HG03571 (cell line): ENCODE results near the gene SLCO4A1.
A peak's percentile ranks its signal among the peaks of the same experiment; 100 is the strongest.

ENCODE experiments used
- ATAC-seq: cut with Tn5 transposase; IDR thresholded peaks from one replicate; pipeline ENCODE4 v1.9.1; 2021; ENCODE audit not compliant: unreplicated experiment

Gene SLCO4A1

GRCh38 chr20:62650551-62651284 is 8.4 kb downstream of the SLCO4A1 start:
- no peak for ATAC-seq

DNA sequence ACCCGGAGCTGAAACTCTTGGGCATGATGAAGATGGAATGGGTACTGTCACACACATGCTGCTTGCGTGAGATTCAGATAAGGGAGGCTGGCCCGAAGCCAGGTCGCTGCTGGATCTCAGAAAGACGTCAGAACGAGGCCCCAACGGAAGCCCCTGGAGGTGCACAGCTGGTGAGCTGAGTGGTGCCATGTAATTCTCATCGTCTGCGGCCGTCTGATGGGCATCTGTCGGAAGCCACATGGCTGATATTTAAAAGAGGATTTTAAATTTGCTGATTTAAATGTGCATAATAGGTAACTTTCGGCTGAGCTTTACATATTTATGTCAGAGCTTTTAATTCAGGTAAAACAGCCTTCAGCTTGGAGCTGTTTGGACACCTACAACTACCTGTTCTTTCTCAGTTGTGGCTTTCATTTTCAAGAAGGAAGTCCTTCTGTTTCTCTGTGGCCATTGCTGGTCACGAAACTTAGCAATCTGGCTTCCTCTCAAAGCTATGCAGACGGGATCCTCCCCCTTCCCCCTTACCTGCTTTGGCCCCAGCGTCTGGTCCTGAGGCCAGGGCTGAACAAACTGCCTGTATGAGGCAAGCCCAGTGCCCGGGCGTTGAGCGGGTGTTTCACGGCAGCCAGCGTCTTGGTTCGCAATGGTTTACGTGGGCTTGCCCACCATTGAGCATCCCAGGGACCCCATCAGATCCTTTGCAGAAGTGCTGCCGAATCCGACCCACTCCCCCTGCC is 9.2 kb downstream of the SLCO4A1 start:
- ATAC-seq = peak; percentile 57

DNA sequence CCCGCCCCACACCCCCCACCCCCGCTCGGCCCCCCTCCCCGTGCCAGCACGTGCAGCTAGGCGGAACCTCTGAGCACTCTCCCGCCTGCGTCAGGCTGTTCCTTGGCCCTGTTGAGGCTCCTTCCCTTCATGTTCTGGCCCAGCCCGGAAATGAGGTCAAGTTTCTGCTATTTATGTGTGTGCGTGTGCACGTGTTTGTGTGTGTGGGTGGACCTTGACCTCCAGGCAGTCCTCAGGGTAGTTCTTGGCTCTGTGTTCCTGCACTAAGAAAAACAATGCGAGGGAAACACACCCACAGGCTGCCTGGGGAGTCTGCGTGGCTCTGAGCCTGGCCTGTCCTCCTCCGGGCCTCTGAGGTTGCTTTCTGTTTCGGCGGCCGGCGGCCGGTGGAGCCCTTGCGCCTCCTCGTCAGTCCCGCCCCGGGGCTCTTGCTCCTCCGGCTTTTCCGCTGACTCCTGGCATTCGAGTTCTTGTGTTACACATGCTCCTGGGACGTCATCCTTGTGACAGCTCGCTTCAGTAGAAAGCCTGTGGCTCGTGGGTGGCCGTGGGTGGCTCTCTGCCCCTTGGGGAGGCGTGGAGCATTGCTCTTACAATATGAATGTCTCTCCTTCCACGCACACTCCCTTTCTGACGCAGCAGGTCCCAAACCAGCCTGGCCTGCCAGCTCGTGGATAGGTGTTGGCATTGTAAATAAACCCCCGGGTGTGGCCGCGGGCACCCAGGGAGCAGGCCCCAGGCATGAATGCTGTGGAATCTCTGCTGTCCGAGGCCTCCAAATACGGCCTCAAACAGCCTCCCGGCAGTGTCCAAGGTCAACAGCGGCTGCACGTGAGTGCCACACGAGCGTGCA is 10.0 kb downstream of the SLCO4A1 start:
- peak; percentile 50 for ATAC-seq

DNA sequence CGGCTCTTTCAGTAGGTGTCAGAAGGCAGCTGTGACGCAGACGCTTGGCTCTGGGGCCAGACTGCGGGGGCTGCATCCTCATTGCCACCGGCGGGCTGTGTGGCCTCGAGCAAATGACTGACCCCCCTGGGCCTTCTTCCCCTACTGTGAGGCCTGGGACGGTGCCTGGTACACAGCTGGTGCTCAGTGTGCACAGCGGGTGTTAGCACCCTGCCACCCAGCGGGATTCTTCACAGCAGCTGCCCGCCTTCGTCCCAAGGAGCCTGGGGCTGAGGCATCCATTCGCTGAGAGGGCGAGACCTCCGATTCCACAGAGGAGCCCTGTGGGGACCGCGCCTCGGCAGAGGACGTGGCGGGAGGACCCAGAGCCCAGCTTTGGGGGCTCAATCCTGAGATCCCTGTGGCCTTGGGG is 10.6 kb downstream of the SLCO4A1 start:
- ATAC-seq = no peak

DNA sequence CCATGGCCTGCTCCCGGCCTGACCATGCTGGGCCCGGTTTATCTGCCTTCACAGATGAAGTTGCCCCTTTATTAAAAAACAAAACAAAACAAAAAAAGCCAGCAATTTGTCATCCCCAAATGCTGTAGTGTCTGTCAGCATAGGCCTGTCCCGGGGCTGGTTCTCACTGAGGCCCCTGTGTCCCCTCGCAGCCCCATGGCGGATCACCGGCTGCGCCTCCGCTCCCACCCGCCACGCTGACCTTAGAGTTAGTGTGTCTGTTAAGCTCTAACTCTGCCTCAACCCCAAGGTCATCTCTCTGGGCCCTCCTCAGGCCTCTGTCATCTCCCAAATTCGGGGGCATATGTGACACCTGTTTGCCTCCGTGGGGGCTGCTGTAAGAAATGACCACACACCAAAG is 11.1 kb downstream of the SLCO4A1 start:
- ATAC-seq = no peak

- no peak for ATAC-seq
Observed at GRCh38 chr20:62653951-62654685, 11.8 kb downstream of the SLCO4A1 start.

- no peak for ATAC-seq
Observed at GRCh38 chr20:62655282-62656196, 13.2 kb downstream of the SLCO4A1 start.

DNA sequence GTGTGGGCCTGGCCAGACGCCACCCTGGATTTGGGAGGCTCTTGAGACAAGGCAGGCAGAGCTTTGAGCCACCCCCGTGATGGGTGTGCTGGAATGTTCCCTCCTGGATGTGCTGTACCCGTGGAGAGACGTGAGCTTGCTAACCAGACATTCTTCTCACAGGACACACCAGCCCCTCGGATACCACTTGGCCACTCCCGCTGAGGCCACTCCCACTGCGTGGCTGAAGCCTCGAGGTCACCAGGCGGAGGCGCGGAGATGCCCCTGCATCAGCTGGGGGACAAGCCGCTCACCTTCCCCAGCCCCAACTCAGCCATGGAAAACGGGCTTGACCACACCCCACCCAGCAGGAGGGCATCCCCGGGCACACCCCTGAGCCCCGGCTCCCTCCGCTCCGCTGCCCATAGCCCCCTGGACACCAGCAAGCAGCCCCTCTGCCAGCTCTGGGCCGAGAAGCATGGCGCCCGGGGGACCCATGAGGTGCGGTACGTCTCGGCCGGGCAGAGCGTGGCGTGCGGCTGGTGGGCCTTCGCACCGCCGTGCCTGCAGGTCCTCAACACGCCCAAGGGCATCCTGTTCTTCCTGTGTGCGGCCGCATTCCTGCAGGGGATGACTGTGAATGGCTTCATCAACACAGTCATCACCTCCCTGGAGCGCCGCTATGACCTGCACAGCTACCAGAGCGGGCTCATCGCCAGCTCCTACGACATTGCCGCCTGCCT is 14.1 kb downstream of the SLCO4A1 start:
- no peak for ATAC-seq

DNA sequence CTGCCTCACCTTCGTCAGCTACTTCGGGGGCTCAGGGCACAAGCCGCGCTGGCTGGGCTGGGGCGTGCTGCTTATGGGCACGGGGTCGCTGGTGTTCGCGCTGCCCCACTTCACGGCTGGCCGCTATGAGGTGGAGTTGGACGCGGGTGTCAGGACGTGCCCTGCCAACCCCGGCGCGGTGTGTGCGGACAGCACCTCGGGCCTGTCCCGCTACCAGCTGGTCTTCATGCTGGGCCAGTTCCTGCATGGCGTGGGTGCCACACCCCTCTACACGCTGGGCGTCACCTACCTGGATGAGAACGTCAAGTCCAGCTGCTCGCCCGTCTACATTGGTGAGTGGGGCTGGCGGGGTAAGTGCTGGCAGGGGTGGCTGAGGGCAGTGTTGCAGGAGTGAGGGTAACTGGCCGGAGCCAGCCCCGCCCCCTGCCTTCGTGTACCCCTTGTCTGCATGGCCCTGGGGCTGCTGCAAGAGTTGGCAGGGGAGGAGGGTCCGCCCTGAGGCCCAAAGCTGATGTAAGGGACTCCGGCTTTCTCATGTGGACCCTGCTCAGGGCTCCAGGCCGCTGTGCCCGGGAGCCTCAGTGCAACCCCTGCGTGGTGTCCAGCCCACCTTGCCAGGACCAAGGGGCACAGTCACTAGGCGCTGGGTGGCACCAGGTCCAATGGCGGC is 14.8 kb downstream of the SLCO4A1 start:
- ATAC-seq = no peak

DNA sequence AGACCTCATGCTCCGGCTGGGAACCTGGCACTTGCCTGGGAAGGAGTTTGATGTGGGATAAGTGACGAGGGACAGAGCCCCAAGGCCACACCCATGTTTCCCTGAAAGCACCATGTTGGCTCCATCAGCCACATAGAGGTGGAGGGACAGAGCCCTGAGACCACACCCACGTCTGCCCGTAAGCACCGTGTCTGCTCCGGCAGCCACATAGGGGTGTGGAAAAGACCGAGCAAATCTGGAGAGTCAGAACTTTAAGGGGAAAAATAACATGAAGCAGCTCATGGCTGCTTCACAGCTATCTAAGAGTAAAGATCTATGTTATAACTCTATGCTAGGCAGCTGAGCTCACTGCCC is 15.3 kb downstream of the SLCO4A1 start:
- no peak for ATAC-seq

- no peak for ATAC-seq
Observed at GRCh38 chr20:62657956-62658355, 15.7 kb downstream of the SLCO4A1 start.

DNA sequence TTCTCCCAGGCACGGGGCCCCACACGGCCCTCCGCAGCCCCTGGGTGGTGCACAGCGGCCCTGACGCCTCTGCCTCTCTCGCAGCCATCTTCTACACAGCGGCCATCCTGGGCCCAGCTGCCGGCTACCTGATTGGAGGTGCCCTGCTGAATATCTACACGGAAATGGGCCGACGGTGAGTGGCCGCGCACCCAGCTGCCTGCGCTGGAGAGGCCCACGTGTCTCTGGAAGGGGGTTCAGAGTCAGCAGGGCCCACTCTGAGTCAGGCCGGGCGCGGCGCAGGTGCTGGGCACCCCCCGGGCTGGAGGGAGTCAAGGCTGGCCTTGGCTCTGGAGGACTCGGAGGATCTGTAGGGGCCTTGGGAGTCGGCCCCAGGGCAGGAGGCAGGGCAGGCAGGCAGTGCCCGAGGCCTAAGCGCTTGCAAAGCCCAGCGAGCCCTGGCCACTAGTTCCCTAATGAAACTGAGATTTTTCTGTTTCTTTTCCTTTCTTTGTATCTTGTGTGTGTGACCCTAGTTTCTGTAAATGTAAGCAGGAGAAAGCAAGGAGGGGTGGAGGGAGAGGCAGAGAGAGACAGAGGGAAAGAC is 16.4 kb downstream of the SLCO4A1 start:
- ATAC-seq = no peak

- ATAC-seq = no peak
Observed at GRCh38 chr20:62659488-62660239, 17.4 kb downstream of the SLCO4A1 start.

- no peak for ATAC-seq
Observed at GRCh38 chr20:62660240-62660615, 17.9 kb downstream of the SLCO4A1 start.

DNA sequence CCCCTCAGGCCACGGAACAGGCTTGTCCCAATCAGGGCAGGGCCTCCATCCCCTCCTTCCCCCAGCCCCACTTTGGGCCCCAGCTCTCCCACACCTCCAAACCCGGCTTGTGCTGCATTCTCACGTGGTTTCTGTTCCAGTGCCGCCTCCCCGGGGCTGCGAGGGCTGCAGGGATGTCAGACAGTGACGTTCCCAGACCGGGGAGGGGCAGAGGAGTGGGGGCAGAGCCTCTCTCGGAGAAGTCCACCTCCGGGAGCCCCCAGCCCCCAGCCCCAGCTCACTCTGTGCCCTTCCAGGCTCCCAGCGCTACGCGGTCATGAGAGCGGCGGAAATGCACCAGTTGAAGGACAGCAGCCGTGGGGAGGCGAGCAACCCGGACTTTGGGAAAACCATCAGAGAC is 18.5 kb downstream of the SLCO4A1 start:
- ATAC-seq = no peak

DNA sequence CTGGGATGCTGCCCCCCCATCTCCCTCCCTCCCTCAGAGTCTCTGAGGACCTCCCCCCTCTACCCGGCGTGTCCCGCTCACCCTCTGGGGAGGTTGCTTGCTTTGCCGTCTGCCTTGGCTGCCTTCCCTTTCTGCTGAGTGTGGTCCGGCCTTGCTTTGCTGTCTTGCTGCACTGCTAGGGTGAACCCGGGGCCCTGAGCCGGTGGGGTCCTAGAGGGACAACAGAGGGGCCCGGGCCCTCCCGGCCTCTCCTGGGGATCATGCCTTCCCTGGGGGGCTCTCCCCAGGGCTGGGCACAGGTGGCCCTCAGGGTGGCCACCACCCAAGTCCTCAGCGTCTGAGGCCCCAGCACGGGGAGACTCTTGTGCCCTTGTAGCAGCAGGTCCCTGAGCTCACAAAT is 19.3 kb downstream of the SLCO4A1 start:
- ATAC-seq = no peak

GRCh38 chr20:62662422-62662821 is 20.1 kb downstream of the SLCO4A1 start:
- no peak for ATAC-seq
